ENCODE measurements around the gene FEN1.
A peak's percentile ranks its signal among the peaks of the same experiment; 100 is the strongest.

FEN1 gene

DNA sequence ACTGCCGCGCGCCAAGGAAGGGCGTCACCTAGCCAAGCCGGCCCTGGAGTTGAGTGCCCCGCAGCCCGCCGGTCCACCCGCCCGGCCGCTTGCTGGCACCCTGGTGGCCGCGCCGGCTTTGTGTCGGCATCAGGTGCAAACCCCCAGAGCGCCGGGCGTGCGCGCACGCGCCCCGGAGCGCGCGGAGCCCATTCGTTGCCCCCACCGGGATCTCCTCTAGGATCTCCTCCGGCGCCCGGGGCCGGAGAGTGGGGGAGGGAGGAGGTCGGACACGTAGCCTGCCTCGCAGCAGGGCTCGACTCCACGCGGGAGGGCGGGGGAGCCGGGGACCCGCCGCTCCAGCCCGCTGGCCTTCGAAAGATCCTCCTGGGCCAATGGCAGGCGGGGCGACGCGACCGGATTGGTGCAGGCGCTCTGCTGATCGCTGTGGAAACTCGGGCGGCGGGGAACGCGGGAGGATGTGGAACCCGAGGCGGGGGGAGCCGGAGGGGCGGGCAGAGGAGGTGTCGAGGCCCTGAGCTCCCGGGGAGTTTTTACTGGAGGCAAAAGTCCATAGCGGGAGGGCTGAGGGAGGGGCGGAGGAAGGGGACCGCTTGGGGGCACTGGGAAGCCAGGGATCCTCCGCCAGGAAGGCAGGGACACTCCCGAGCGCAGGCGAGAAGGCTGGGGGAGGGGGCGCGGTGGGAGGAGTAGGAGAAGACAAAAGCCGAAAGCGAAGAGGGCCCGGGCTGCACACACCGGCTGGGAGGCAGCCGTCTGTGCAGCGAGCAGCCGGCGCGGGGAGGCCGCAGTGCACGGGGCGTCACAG, 35.1 kb downstream of the FEN1 start, which contains the start of gene FADS2:
Gene FADS2, plus strand, starts transcription at position 730 of the 808 bp plus-strand sequence. CDS start 91 bp downstream, outside the sequence.
- Histone ChIP-seq H3K36me3 (ENCODE audit: insufficient read depth, low read length) (peaks cover 3% of the 10 kb centered on the region; the same call in 1 of the 2 replicates), H3K4me1 (ENCODE audit: insufficient read depth, low read length) (peaks cover 15% of the 10 kb centered on the region), H3K9me3 (ENCODE audit: control insufficient read depth, insufficient read depth, low read length) (no peaks in the 10 kb centered on the region), H3K9ac (ENCODE audit: low read depth, low read length) (peak within 1 kb of the TSS; percentile 54)

DNA sequence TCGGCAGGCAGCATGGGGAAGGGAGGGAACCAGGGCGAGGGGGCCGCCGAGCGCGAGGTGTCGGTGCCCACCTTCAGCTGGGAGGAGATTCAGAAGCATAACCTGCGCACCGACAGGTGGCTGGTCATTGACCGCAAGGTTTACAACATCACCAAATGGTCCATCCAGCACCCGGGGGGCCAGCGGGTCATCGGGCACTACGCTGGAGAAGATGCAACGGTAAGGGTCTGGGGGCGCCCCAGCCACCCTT, 35.6 kb downstream of the FEN1 start:
- H3K36me3 ChIP-seq (ENCODE audit: insufficient read depth, low read length), result peaks cover 3% of the 10 kb centered on the region; the same call in 1 of the 2 replicates
- H3K4me1 ChIP-seq (ENCODE audit: insufficient read depth, low read length), result peaks cover 15% of the 10 kb centered on the region
- peak overlapping the region; percentile 54 for H3K9ac ChIP-seq (ENCODE audit: low read depth, low read length)
- no peaks in the 10 kb centered on the region for H3K9me3 ChIP-seq (ENCODE audit: control insufficient read depth, insufficient read depth, low read length)

DNA sequence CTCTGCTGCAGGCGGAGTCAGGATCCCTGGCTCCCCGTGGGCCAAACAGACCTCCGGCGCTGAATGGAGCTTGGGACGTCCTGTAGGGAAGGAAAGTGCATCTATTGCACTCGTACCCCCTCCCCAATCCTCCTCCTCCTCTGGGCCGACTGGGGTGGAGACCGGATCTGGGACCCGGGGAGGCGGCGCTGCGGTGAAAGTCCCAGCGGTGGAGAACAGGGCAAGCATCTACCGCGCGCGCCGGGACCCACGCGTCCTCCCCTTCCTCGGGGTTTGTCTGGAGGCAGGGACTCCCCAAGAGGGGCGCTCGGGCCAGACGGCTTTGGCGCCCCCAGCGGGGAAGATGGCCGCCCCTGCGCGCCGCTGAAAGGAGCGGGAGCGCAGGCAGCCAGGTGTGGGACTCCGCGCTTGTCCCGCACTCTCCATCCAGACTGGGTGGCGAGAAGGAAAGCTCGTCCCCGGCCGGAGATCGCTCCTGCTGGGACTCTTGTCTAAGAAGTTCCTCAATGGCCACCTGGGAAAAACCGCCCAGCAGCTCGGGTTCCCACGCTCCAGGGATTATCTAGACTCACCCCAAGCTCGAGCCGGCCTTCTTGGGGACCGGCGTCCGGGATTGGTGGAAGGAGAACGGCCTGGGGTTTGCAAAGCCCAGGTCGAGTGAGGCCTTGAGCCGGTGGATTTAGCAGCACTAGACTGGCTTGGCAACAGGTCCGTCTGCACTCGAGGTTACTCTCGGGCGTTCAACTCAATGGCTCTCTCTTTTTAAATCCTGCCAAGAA, 36.1 kb downstream of the FEN1 start:
- Histone ChIP-seq H3K9ac (ENCODE audit: low read depth, low read length) (peak overlapping the region; percentile 54), H3K9me3 (ENCODE audit: control insufficient read depth, insufficient read depth, low read length) (no peaks in the 10 kb centered on the region), H3K36me3 (ENCODE audit: insufficient read depth, low read length) (peaks cover 3% of the 10 kb centered on the region; the same call in 1 of the 2 replicates), H3K4me1 (ENCODE audit: insufficient read depth, low read length) (peaks cover 17% of the 10 kb centered on the region)

DNA sequence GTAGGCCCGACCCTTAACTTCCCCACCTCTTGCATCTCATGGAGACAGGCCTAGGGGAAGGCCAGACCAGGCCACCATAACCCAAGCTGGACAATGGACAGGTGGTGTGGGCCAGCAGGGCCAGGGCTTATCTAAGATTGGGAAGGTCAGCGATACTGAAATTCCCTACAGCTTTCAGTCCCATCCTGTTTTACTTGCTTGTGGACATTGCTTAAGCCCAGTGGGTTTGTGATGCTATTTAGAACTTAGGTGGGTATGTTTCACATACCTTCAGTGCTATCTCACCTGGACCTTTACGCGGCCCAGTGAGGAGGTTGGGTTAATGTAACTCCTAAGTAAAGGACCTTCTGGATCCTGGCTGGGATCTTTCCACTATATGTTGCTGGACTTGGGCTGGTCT, 37.1 kb downstream of the FEN1 start:
- Histone ChIP-seq H3K4me1 (ENCODE audit: insufficient read depth, low read length) (peaks cover 26% of the 10 kb centered on the region), H3K9me3 (ENCODE audit: control insufficient read depth, insufficient read depth, low read length) (no peaks in the 10 kb centered on the region), H3K9ac (ENCODE audit: low read depth, low read length) (peak overlapping the region; percentile 54), H3K36me3 (ENCODE audit: insufficient read depth, low read length) (peaks cover 3% of the 10 kb centered on the region; the same call in 1 of the 2 replicates)

DNA sequence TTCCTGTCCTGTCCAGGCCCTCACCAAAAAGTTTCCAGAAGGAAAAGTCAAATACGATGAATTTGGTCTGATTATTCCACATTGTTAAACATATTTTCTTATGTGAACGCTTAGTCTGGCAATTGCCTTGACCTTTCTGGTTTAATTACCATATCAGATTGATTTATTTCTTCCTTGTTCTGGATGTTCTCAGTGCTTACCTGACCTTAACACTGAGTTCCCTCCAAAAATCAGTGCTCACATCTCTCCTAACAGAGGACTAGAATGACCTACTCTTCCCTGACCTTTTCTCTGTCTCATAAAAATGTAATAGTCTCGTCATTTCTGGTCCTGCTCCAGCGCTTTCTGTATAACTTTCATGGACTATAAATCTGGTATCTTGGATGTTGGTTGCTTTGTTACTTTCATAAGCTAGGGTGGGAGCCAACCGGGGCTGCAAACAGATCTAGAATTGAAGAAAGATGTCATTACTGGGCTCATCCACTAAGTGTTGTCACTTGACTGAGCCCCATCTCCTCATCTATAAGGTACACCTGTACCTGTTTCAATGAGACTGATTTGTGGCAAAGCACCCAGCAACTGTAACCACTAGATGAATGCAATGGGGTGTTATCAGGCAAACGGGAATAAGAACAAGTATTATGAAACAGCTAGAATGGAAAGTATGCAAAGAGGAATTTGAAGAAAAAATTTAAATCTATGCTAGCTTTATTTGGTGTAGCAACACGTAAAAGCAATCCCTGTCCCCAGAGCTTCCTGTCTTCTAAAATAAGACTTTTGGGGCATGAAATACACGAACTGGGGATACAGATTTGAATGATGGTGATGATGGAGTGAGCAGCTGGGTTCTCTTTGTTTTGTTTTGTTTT, 37.8 kb downstream of the FEN1 start:
- H3K4me1 ChIP-seq (ENCODE audit: insufficient read depth, low read length), result peaks cover 30% of the 10 kb centered on the region
- 0 out of 2 replicates have a peak overlapping the region, but pooled peaks have one; percentile 54 for H3K9ac ChIP-seq (ENCODE audit: low read depth, low read length)
- H3K36me3 ChIP-seq (ENCODE audit: insufficient read depth, low read length), result peaks cover 3% of the 10 kb centered on the region; the same call in 1 of the 2 replicates
- no peaks in the 10 kb centered on the region for H3K9me3 ChIP-seq (ENCODE audit: control insufficient read depth, insufficient read depth, low read length)

DNA sequence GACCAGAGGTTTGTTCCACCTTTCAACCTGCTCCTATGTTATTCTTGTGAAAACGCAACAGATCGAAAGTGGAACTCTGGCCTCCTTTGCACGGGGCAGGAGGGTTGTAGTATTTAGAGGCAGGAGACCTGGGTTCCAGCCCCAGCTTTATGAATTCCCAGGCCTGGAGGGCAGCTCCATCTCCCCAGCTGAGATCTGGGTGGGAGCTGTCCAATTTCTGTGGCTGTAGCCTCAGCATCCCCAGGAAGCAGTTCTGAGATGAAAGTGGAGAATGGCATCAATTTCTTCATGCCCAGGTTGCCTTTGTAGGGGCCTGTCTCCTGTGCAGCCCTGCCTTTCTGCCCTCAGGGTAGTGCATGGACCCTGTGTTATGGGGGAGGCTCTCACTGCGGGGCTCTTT, 39.5 kb downstream of the FEN1 start:
- H3K9me3 ChIP-seq (ENCODE audit: control insufficient read depth, insufficient read depth, low read length), result no peaks in the 10 kb centered on the region
- H3K4me1 ChIP-seq (ENCODE audit: insufficient read depth, low read length), result peaks cover 21% of the 10 kb centered on the region
- H3K9ac ChIP-seq (ENCODE audit: low read depth, low read length), result no peak overlapping the region
- H3K36me3 ChIP-seq (ENCODE audit: insufficient read depth, low read length), result peaks cover 3% of the 10 kb centered on the region; the same call in 1 of the 2 replicates

DNA sequence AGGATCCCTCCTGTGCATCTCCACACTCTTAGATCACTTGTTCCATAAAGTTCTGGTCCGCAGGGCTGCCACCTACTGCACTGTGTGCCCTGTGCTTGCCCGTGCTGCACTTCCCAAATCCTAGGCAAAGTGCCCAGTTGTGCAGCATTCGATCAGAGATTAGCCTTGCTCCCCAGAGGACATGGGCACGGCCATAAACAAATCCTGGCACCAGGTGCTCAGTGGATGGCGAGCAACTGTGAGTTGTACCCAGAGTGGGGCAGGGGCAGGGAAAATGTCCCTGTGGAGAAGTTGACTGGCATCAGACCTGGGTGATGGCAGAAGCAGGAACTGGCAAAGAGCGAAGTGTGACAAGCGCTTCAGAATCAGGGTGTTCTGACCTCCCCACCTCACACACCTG, 40.0 kb downstream of the FEN1 start:
- peaks cover 21% of the 10 kb centered on the region for H3K4me1 ChIP-seq (ENCODE audit: insufficient read depth, low read length)
- no peaks in the 10 kb centered on the region for H3K9me3 ChIP-seq (ENCODE audit: control insufficient read depth, insufficient read depth, low read length)
- H3K36me3 ChIP-seq (ENCODE audit: insufficient read depth, low read length), result peaks cover 3% of the 10 kb centered on the region; the same call in 1 of the 2 replicates
- H3K9ac ChIP-seq (ENCODE audit: low read depth, low read length), result no peak overlapping the region

DNA sequence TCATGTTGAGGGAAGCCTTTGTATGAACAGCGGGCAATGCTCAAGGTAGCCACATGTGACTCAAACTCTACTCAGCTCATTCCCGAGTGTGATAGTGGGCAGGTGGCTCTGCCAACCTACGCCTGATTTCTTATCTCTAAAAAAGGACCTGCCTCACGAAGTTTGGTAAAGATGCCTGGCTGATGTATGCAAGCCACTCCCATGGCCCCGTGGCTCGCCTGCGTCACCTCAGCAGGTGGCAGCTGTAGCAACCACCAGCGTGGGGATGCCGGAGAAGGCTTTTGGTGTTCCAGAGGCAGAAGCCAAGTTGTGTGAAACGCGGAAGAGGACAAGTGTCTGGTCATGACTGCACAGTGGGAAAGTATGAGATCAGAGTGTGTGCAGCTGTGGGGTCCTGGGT, 40.8 kb downstream of the FEN1 start:
- H3K9ac ChIP-seq (ENCODE audit: low read depth, low read length), result no peak overlapping the region
- H3K9me3 ChIP-seq (ENCODE audit: control insufficient read depth, insufficient read depth, low read length), result no peaks in the 10 kb centered on the region
- peaks cover 3% of the 10 kb centered on the region; the same call in 1 of the 2 replicates for H3K36me3 ChIP-seq (ENCODE audit: insufficient read depth, low read length)
- peaks cover 21% of the 10 kb centered on the region for H3K4me1 ChIP-seq (ENCODE audit: insufficient read depth, low read length)

DNA sequence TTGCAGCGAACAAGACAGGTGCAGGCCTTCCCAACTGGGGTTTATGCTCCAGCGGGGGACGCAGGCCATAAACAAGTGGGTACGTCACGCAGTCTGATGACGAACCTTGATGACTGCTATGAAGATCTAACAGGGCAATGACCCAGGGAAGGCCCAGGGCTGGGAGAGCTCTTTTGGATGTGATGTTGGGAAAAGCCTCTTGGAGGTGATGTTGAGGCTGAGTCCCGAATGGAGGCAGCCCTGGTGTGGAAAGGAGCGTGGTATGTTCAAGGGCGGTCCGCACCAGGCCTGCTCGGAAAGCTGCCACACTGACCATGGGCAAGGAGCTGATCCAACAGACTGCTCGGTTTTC, 41.2 kb downstream of the FEN1 start:
- H3K4me1 ChIP-seq (ENCODE audit: insufficient read depth, low read length), result peaks cover 21% of the 10 kb centered on the region
- H3K9ac ChIP-seq (ENCODE audit: low read depth, low read length), result no peak overlapping the region
- H3K9me3 ChIP-seq (ENCODE audit: control insufficient read depth, insufficient read depth, low read length), result no peaks in the 10 kb centered on the region
- H3K36me3 ChIP-seq (ENCODE audit: insufficient read depth, low read length), result peaks cover 3% of the 10 kb centered on the region; the same call in 1 of the 2 replicates

DNA sequence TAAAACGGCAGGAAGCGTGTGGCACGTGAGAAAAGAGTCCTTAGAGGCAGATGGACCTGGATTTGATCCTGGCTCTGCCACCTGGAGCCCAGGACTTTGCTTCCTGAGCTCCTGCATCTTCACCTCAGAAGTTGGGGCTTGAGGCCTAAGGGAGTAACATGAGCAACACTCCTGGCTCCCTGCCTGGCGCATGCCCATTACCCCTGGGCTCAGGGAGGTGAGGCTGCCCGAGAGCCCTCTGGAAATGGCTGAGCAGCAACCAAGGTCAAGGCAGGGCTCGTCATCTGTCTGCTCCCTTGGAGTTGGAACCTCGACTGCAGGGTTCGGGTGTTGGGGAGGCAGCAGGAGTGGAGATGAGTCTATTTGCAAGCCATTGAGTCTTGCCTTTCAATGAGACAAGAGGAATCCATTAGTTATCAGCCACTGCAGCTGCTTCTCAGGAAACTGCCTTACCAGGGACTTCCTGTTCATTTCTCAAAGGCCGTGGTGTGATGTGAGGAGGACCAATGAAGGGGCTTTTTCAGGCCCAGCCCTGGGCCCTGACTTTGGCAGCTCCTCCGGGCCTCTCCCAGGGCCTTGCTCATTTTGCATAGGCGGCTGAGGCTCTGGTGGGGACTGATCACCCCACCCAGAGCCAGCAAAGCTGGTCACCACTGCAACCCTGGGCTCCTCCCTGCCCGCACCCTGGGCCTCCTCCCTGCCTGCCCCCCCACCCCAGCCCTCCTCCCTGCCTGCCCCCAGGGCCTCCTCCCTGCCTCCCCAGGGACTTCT, 41.8 kb downstream of the FEN1 start:
- Histone ChIP-seq H3K9ac (ENCODE audit: low read depth, low read length) (no peak overlapping the region), H3K36me3 (ENCODE audit: insufficient read depth, low read length) (peaks cover 3% of the 10 kb centered on the region; the same call in 1 of the 2 replicates), H3K9me3 (ENCODE audit: control insufficient read depth, insufficient read depth, low read length) (no peaks in the 10 kb centered on the region), H3K4me1 (ENCODE audit: insufficient read depth, low read length) (peaks cover 21% of the 10 kb centered on the region)

DNA sequence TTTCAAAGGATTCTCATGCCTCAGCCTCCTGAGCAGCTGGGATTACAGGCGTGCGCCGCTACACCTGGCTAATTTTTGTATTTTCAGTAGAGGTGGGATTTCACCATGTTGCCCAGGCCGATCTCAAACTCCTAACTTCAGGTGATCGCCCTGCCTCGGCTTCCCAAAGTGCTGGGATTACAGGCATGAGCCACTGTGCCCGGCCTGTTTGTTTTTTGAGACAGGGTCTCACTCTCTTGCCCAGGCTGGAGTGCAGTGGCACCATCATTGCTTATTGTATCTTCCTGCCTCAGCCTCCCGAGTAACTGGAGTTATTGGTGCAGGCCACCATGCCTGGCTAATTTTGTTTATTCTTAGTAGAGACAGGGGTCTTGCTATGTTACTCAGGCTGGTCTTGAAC, 43.5 kb downstream of the FEN1 start:
- H3K4me1 ChIP-seq (ENCODE audit: insufficient read depth, low read length), result peaks cover 15% of the 10 kb centered on the region
- peaks cover 16% of the 10 kb centered on the region for H3K36me3 ChIP-seq (ENCODE audit: insufficient read depth, low read length)
- no peak overlapping the region for H3K9ac ChIP-seq (ENCODE audit: low read depth, low read length)
- no peaks in the 10 kb centered on the region for H3K9me3 ChIP-seq (ENCODE audit: control insufficient read depth, insufficient read depth, low read length)

DNA sequence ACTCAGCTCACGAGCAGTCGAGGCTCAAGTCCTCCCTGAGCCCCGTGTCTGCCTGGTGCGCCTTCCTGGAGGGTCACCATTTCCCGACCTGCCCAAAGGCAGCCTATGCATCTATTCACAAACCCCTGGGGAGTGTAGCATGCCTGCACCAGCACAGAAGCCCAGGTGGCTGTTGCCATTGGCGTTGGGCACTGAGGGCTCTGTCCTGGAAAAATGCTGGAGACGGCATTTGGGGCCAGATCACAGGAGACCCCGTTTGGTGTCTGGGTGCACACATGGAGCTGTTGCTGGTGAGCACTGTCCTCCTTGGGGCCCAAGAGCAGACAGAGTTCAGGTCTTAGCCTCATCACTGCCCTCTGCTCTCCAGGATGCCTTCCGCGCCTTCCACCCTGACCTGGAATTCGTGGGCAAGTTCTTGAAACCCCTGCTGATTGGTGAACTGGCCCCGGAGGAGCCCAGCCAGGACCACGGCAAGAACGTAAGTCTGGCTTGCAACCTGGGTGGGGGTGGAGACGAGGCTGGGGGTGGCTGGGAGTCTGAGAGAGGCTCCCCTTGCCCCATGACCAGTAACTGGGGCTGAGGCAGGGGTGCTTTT, 44.8 kb downstream of the FEN1 start:
- Histone ChIP-seq H3K9ac (ENCODE audit: low read depth, low read length) (no peak overlapping the region), H3K36me3 (ENCODE audit: insufficient read depth, low read length) (peaks cover 16% of the 10 kb centered on the region), H3K4me1 (ENCODE audit: insufficient read depth, low read length) (peaks cover 15% of the 10 kb centered on the region), H3K9me3 (ENCODE audit: control insufficient read depth, insufficient read depth, low read length) (no peaks in the 10 kb centered on the region)

DNA sequence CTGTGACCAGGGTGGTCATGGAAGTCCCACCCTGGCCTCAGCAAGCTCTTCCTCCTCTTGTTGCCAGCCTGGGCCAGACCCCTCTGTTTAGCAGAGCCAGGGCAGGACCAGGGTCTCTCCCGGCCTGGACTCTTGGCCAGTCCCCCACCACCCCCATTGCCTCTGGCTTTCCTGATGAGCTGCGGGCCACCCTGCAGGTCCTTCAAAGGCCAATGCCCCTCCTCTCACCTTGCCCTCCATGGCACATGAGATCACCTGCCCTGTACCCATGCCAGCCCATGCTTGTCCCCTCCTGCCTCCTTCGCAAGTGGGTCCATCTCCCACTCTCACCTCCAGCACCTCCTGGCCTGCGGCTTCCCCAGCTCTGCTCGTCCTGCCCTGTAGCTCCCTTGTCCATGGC, 45.8 kb downstream of the FEN1 start:
- H3K4me1 ChIP-seq (ENCODE audit: insufficient read depth, low read length), result peaks cover 15% of the 10 kb centered on the region
- H3K9ac ChIP-seq (ENCODE audit: low read depth, low read length), result no peak overlapping the region

More for the DNA sequence above, 45.8 kb downstream of the FEN1 start:
- Histone ChIP-seq H3K36me3 (ENCODE audit: insufficient read depth, low read length) (peaks cover 16% of the 10 kb centered on the region), H3K9me3 (ENCODE audit: control insufficient read depth, insufficient read depth, low read length) (no peaks in the 10 kb centered on the region)

Data from ES-I3 (cell line).